Hematopoietic multipotent progenitor cell treated with erythropoietin and hydrocortisone succinate and interleukin-3 and kit ligand, for 15 days (in vitro differentiated cells): Measurements from ENCODE around the gene SOD2.
"Not testable (repeated sequence)": the region's sequence is repeated elsewhere in the genome, so short reads cannot be mapped to it uniquely, and the experiment has no call there.

Source experiments
- DNase-seq: peaks from one replicate; pipeline ENCODE4 v3.0.0-alpha.2; 2015; ENCODE audit warnings: low spot score

Gene SOD2

GRCh38 chr6:159682810-159683209 lies 10.2 kb downstream of the SOD2 start:
- DNase-seq = no peak

- DNase-seq = no peak
Measured at GRCh38 chr6:159682295-159682694, 10.7 kb downstream of the SOD2 start.

- no peak for DNase-seq
Measured at GRCh38 chr6:159681191-159681880, 11.7 kb downstream of the SOD2 start.

GRCh38 chr6:159680104-159680503 lies 12.9 kb downstream of the SOD2 start:
- no peak for DNase-seq

- no peak for DNase-seq
Measured at GRCh38 chr6:159679091-159680077, 13.7 kb downstream of the SOD2 start.

- no peak for DNase-seq
Measured at GRCh38 chr6:159678574-159678973, 14.5 kb downstream of the SOD2 start.

- no peak for DNase-seq
Measured at GRCh38 chr6:159677506-159678165, 15.4 kb downstream of the SOD2 start.

GRCh38 chr6:159676890-159677505 lies 16.0 kb downstream of the SOD2 start:
- DNase-seq = no peak

GRCh38 chr6:159676236-159676635 lies 16.8 kb downstream of the SOD2 start:
- DNase-seq = not testable (repeated sequence)

GRCh38 chr6:159665868-159666635 lies 27.0 kb downstream of the SOD2 start:
- DNase-seq = no peak

GRCh38 chr6:159663368-159663889 lies 29.6 kb downstream of the SOD2 start:
- not testable (repeated sequence) for DNase-seq

GRCh38 chr6:159661977-159662376 lies 31.1 kb downstream of the SOD2 start:
- not testable (repeated sequence) for DNase-seq

GRCh38 chr6:159655409-159655988 lies 37.5 kb downstream of the SOD2 start:
- DNase-seq = no peak

- peak; percentile 73 for DNase-seq
Measured at GRCh38 chr6:159654483-159655098, 38.5 kb downstream of the SOD2 start.

GRCh38 chr6:159650314-159650713 lies 42.7 kb downstream of the SOD2 start:
- no peak for DNase-seq

- DNase-seq = no peak
Measured at GRCh38 chr6:159649441-159649840, 43.6 kb downstream of the SOD2 start.

- DNase-seq = no peak
Measured at GRCh38 chr6:159646733-159647132, 46.3 kb downstream of the SOD2 start.

- DNase-seq = no peak
Measured at GRCh38 chr6:159646116-159646515, 46.9 kb downstream of the SOD2 start.

GRCh38 chr6:159645640-159646039 lies 47.4 kb downstream of the SOD2 start:
- DNase-seq = no peak
